NCI-H2081 (cell line): ENCODE data around the gene SPG21.
A peak's percentile ranks its signal among the peaks of the same experiment; 100 is the strongest.
"Not testable (repeated sequence)": the region's sequence is repeated elsewhere in the genome, so short reads cannot be mapped to it uniquely, and the experiment has no call there.

Source experiments
- DNase-seq, 2 experiments: peaks; one replicate each; lab custom pipeline; 2025; lab: John Stamatoyannopoulos, UW

The SPG21 gene, protein sequence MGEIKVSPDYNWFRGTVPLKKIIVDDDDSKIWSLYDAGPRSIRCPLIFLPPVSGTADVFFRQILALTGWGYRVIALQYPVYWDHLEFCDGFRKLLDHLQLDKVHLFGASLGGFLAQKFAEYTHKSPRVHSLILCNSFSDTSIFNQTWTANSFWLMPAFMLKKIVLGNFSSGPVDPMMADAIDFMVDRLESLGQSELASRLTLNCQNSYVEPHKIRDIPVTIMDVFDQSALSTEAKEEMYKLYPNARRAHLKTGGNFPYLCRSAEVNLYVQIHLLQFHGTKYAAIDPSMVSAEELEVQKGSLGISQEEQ

DNA sequence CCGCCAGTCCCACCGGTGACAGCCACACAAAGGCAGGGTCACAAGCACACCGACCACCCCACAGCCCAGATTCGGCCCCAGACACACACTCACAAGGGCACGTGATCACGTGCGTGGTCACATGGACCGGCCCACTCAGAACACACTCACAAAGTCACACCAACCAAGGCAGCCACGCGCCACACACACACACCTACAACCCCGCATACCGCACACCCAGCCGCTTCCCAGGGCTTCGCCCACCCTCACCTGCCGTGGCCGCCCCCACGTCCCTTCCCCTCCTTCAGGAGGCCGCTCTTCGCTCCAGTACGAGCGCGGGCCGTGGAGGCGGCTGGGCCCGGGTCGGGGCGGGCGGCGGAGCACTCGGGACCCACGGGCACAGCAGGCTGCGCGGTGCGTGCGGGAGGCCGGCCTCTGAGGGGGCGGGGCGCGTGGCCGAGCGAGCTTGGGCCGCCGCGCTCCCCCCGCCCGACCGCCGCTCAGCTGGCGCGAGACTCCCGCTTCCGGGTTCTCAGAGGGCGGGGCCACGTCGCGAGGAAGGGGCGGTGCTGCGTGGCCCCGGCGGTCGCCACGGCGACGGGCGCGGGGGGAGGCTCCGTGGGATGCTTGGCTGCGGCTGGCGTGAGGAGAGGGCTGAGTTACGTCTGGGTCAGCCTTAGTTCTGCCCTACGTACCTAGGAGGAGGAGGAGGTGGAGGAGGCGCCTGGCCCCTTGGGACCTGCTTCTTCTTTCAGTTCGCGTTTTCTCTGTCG is at the start of gene SPG21:
SPG21 (minus strand) TSS at position 499 of the 752 bp plus-strand sequence. CDS start 6,345 bp downstream, outside the sequence.
- DNase-seq = peak; percentile 89 to 90

DNA sequence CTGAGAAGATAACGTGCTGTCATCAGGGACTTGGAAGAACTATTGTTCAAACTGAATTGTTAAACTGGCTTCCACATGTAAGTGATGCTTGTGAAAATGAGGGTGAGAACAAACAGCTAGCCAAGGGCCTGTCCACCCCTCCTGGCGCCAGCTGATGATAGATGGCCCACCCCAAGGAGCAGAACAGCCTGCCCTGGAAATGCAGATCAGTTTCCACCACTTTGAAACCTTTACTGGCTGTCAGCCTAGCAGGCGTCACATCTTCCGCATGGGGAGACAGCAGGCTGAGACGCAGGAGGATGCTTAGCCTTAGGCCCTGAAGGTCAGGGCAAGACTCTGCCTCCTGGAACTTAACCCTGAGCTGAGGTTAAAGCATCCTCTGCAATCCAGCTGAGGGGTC is 49.1 kb upstream of the SPG21 start:
- DNase-seq = no peak

DNA sequence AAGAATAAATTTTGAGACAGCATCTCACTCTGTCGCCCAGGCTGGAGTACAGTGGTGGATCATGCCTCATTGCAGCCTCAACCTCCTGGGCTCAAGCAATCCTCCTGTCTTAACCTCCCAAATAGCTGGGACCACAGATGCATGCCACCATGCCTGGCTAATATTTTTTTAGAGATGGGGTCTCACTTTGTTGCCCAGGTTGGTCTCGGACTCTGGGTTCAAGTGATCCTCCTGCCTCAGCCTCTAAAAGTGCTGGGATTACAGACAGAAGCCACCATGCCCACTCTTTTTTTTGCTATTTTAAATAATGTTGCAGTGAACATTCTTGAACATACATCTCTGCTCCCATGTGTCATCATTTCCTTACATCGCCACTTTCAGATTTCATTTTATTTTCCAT is 48.7 kb upstream of the SPG21 start:
- no peak for DNase-seq

DNA sequence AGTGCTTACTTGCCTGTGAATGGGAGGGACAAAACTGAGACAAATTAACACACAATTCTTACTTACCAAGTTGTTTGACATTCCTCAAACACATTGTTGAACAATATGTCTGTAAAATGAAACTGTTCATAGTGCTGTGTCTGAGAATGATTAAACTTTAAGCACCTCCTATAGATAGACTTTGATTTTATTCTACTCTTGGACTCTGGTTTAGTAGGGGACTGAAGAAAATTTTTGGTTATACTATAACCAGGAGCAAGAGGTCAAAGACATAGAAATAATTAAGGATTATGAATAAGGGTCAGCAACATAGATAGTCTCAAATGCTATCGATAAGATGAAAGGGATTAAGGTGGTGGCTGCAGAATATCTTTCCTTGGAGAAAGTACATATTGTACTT is 47.6 kb upstream of the SPG21 start:
- no peak for DNase-seq

DNA sequence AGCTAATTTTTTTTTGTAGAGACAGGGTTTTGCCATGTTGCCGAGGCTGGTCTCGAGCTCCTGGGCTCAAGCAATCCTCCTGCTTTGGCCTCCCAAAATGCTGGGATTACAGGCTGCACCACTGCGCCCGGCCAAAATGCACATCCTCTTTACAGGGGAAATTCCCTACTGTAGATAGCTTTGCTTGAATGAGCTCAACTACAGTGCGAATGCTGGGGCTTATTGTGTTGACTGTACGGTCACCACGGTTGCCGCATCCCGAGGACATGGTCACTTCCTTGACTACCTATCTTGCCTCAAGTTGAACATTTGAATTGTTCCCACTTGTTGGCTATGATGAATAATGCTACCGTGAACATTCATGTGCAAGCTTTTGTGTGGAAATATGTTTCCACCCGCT is 45.0 kb upstream of the SPG21 start:
- no peak for DNase-seq

DNA sequence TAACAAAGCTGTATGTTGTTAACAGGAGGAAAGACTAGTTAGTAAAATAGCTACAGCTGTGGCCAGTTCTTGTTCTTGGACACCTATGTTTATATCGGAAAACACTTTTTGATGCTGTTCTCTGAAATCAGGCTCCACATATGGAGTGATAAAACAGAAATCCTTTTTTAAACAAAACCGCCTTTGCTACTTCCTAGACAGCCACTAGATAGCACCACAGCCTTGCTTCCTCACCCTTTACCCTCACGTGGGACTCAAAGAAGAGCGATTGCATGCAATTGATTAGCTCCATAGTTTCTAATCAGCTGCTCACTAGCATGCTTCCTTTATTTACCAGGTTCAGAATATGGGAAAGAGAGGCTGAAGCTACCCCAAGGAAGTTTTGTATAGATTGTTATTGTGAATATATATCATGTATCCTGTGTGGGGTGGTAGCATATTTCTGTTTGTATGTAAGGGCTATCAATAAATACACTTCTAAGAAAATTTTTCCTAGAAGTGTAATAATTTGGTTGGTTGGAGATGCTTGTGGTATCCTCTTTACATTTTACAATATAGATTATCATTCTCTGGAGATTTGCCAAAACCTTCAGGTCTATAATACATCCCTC is 44.0 kb upstream of the SPG21 start:
- peak; percentile 8 to 57 for DNase-seq

DNA sequence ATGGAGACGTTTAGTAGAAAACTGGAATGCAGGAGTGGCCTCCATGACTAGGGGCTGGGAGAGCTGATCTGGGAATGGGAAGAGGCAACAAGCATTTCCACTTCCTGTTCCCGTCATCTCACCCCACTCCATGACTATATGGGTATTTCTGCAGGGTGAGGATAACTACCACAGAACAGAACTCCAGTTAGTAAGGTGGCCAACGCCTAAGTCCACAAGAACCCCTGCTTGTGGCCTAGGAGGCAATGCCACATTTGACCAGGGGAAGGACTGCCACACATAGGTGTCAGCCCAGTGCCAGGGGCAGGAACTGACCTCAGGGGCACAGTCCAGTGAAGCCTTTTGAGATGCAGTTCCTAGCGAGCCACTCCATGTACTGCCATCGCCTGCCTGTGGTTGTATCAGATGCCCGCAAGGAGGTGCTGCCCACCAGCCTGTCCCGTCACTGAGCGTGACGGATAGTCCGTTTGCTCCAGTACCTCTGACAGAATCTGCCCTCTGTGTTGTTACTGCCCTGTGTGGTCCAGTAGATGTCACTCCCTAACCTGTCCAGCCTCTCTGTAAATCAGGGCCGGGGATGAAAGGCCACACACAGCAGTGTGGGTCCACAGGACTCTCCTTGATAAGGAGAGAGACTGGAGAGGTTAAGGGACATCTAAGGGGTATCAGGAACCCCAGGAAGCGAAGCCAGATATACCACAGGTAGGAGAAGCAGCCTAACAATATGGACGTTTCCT is 43.3 kb upstream of the SPG21 start:
- DNase-seq = no peak

DNA sequence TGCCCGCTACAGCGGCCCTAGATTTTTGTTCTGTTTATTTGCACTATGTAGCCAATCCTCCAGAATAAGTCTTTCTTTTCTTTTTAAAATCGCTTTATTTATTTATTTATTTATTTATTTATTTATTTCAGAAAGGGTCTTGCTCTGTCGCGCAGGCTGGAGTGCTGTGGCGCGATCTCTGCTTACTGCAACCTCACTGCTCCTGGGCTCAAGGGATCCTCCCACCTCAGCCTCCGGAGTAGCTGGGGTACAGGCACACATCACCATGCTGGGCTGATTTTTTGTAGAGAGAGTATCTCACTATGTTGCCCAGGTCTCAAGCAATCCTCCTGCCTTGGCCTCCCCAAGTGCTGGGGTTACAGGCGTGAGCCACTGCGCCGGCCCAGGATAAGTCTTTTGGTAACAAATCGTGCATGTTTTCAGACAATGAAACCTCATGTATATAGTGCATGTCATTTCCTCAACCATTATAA is 40.1 kb upstream of the SPG21 start:
- DNase-seq = no peak

DNA sequence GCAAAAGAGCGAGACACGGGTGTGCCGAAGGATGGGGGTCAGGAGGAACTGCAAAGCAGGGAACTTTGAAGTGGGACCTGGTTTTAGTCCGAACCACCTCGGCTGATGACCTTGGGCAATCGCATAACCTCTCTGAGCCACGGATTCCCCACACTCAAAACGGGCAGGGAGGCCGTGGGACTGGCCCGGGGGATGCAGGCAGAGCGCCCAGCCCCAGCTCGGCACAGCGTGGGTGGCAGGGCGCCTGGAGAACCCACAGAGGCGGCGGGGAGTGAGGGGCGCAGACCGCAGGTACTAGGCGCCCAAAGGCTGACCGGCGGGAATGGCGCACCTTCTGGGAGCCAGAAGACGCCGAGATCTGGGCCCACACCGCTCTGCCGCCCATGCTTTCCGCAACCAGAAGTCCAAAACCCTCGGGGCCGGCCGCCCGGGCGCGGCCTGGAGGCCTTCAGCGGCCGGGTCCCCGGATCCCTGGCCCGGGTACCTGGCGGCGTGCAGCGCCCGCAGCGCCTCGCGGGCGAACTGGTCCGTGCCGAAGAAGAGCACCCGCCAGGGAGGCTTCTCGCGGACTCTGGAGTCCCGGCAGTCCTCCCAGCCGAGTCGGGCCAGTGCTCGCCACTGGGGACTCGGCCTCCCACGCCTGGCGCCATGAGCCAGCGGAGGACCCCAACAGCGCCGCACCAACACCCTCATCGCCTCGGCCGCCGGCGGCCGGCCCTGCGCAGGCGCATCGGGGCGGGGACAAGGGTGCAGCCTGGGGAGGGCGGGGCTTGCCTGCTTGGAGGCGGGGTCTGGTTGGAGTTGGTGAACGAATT is 39.4 kb upstream of the SPG21 start, which contains the start of gene MTFMT:
MTFMT (minus strand) TSS at position 719 of the 815 bp plus-strand sequence; CDS start at position 693, 26 bp downstream.
- peak; percentile 83 to 86 for DNase-seq

DNA sequence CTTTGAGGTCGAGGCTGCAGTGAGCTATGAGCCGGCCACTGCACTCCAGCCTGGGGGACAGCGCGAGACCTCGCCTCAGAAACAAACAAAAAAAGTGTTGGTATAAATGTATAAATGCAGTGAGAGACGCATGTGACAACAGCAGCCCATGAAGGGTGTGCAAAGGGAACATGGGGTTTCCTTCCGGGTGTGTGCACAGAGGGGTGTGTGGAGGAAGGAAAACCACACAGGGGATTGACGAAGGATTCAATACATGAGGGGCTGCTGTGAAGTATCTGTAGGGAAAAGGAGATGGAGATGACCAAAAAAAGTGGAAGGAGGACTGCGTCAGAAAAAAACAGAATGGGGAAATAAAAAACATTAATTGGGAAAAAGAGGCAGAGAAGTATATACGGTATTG is 38.6 kb upstream of the SPG21 start:
- no peak for DNase-seq

DNA sequence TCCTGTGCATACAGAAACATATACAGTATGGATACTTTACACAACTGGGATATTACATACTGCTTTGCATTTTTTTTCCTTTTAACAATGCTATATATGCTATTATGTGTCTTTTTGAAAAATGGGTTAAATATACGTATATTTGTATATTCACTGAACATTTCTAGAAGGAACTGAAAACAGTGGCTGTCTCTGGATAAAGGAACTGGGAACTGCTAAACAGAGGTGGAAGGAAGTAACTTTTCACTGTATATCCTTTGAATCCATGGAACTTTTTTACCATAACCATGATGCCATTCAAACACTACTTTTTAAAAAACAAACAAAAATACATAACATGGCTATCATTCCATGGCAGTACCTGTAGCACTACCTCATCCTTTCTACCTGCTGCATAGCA is 37.9 kb upstream of the SPG21 start:
- no peak for DNase-seq

DNA sequence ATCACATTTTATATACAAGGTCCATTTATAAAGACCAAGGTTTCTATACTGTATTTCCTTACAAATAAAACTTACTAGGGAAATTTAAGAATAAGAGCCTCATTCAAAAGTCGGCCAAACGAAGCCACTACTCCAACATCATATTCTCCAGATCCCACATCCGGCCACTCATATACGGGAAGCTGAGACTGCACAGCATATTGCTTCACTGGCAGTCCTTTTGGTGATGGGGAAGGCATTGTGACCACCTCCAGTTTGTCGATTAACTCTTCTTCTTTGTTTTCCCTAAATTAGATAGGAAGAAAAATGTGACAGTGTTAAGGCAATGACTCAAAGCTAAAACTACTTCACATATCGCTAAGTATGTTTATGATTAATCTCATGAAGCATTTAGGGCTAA is 37.0 kb upstream of the SPG21 start:
- no peak for DNase-seq

DNA sequence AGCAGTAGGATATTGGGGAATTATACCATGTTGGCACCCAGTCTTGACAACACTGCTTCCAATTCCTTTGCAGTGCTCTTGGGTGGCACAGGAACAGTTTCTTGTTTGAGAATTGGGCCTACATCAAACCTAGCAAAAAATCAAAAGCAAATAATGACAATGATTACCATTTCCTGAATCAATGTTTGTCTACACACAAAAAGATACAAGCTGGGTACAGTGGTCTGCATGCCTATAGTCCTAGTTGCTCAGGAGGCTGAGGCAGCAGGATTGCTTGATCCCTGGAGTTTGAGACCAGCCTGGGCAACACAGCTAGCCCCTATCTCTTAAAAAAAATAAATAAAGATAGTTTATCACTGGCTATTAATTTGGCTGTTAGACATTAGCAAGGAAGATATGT is 31.8 kb upstream of the SPG21 start:
- DNase-seq = no peak

DNA sequence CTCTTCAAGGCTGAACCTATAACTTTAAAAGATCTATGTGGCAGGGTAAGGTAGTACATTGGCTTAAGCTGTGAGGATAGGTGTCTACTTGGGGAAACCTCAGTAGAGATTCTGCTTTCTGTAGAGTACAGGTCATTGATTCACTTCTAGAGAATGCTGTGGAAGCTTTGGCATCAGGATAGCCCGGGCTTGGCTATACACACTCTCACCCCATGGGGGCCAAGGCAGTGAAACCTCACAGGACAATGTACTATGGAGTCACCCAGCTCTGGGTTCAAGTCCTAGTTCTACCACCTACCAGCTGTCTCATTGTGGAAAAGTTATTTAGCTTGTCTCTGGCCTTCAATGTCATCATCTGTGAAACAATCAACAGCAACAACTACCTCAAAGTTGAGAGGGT is 30.7 kb upstream of the SPG21 start:
- no peak for DNase-seq

DNA sequence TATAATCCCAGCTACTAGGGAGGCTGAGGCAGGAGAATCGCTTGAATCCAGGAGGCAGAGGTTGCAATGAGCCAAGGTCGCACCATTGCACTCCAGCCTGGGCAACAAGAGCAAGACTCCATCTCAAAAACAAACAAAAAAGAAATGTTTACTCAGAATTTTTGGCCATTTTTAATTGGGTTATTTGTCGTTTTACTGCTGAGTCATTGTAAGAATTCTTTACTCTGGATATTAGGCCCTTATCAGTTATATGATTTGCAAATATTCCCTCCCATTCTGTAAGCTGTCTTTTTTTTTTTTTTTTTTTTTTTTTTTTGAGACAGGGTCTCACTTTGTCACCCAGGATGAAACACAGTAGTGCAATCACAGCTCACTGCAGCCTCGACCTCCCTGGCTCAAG is 21.5 kb upstream of the SPG21 start:
- not testable (repeated sequence) for DNase-seq

DNA sequence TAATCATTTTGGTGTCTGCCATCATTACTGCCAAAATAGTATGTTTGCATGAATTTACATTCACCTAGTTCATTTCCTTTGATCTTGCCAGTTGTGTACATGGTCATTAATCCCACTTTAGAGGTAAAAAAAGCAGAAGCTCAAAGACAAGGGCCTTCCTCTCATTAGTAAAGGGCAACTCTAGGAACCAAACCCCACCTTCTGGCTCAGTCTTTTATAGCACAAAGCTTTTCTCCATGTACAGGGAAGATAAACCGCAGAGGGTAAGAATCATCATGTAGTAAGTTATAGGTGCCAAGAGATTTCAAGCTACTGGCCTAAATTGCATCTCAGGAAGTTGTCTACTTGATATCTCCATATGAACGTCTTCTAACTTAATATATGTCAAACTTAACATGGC is 19.3 kb upstream of the SPG21 start:
- DNase-seq = no peak

DNA sequence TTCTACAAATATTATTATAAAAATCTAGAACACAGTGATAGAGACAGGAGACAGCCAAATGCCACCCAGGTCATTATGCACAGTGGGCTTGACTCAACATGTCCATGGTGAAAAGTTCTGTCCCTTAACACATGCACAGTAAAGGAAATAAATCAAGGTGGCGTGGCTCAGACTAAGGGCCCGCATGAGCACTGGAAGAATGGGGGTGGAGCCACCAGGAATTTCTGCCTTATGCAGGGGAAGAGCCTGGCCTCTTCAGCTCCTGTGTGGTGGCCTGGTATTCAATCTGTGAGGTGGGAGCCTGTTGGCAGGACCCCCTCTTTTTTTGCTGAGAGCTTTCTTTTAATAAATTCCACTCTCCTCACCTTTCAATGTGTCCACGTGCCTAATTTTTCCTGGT is 17.2 kb upstream of the SPG21 start:
- no peak for DNase-seq

DNA sequence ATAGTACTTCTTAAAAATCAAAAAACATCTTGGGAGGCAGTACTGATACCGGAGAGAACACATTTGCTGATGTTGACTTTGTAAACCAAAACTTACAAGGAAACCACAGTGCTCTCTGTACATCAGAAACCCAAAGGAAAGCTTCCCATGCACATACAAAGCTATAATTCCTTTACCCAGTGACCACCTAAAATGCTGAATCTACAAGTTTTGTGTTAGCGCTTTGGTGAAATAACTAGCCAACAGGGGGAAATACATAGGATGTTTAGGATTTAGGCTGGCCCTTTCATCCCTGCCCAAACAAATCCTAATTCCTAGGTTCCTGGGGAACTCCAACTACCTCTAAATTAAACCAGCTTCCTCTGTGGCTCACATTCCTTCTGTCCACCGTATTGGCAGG is 15.3 kb upstream of the SPG21 start:
- no peak for DNase-seq

DNA sequence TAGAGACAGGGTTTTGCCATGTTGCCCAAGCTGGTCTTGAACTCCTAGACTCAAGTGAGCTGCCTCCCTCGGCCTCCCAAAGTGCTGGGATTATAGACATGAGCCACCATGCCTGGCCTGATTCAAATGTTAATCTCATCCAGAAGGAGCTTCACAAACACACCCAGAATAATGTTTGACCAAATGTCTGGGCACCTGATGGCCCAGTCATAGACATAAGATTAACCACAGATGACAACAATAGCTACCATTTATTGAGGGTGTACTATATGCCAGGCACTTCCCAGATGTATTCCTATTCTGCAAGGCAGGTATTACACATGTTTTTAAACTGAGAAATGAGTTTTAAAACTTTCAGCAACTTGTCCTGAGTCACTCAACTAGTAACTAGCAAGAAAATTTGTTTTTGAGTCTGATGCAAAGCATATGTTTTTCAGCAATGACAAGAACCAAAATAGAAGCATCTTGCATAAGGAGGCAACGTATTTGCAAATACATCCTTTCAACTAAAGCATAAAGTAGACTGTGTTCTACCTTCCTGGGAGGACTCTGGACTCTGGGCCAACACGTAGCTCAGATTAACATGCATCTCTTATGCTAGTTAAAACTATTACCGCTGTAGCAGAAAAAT is 8.1 kb upstream of the SPG21 start:
- no peak for DNase-seq

DNA sequence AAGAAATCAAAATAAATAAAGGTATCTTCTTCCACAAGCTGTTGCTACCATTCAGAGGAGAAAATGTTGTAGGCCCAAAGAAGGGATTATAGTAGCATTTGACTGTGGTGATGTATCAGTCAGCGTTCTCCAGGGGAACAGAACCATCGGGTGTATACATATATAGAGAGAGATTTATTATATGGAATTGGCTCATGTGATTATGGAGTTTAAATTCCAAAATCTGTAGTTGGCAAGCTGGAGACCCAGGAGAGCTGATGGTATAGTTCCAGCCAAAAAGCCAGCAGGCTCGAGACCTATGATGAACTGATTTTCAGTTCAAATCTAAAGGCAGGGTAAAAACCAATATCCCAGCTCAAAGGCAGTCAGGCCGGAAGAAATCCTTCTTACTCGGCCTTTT is 7.4 kb upstream of the SPG21 start:
- no peak for DNase-seq

DNA sequence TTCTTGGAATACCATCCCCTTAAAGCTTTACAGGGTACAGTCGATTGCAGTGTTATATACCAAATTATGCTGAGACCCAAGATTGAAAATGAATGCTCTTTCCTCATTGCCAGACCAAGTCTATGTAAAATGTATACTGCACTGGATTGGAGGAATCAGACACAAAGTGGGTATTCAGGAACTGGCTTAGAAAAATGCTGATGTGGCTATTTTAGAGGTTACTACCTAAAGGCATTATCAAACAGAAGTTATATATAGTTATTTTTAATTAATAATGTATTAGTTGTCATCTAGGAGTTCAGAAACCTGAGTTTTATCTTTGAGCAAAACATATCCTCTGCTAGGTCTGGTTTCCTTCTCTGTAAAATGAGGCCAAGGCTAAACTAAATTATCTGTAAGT is 3.6 kb upstream of the SPG21 start:
- DNase-seq = no peak
